Endothelial cell of hepatic sinusoid (primary cell): Measurements from ENCODE around the gene MFF.

ENCODE experiments used
- in situ Hi-C: cut with HindIII; loops from 2 replicates; pipeline ENCODE4 v1.10.0; 2017; ENCODE audit warnings: low sequenced_read_pairs

The MFF gene

GRCh38 chr2:227324995-227325838, at the start of gene MFF:
MFF (plus strand) TSS chr2:227325251; CDS start chr2:227330666, 5,415 bp downstream.
- in situ Hi-C loops, result no loop called here

GRCh38 chr2:227280895-227281294, 44.2 kb upstream of the MFF start:
- in situ Hi-C loops, result no loop called here

- in situ Hi-C loops, result no loop called here
Measured at GRCh38 chr2:227285741-227286236, 39.3 kb upstream of the MFF start.

GRCh38 chr2:227287771-227288170, 37.3 kb upstream of the MFF start:
- in situ Hi-C loops, result no loop called here

- in situ Hi-C loops, result no loop called here
Measured at GRCh38 chr2:227292314-227292713, 32.7 kb upstream of the MFF start.

GRCh38 chr2:227293531-227293930, 31.5 kb upstream of the MFF start:
- in situ Hi-C loops, result no loop called here

- in situ Hi-C loops, result no loop called here
Measured at GRCh38 chr2:227295806-227296205, 29.2 kb upstream of the MFF start.

- in situ Hi-C loops, result no loop called here
Measured at GRCh38 chr2:227296671-227297405, 28.2 kb upstream of the MFF start.

GRCh38 chr2:227301523-227301922, 23.5 kb upstream of the MFF start:
- in situ Hi-C loops, result no loop called here

- in situ Hi-C loops, result no loop called here
Measured at GRCh38 chr2:227308784-227309183, 16.3 kb upstream of the MFF start.

GRCh38 chr2:227310756-227311110, 14.3 kb upstream of the MFF start:
- in situ Hi-C loops, result loop anchor here (5.0 kb wide), 1 partner anchor 63 kb away; no protein-coding TSS in a partner anchor

- in situ Hi-C loops, result loop anchor here (5.0 kb wide), 1 partner anchor 65 kb away; no protein-coding TSS in a partner anchor
Measured at GRCh38 chr2:227311861-227312506, 13.1 kb upstream of the MFF start.

GRCh38 chr2:227312579-227312978, 12.5 kb upstream of the MFF start:
- in situ Hi-C loops, result loop anchor here (5.0 kb wide), 1 partner anchor 65 kb away; no protein-coding TSS in a partner anchor

GRCh38 chr2:227313310-227313709, 11.7 kb upstream of the MFF start:
- in situ Hi-C loops, result loop anchor here (5.0 kb wide), 1 partner anchor 66 kb away; no protein-coding TSS in a partner anchor

GRCh38 chr2:227317834-227318233, 7.2 kb upstream of the MFF start:
- in situ Hi-C loops, result no loop called here

GRCh38 chr2:227320305-227321094, 4.6 kb upstream of the MFF start:
- in situ Hi-C loops, result no loop called here

- in situ Hi-C loops, result no loop called here
Measured at GRCh38 chr2:227322530-227323205, 2.4 kb upstream of the MFF start.

GRCh38 chr2:227323818-227324217, 1.2 kb upstream of the MFF start:
- in situ Hi-C loops, result no loop called here

- in situ Hi-C loops, result no loop called here
Measured at GRCh38 chr2:227324642-227324994, 433 bp upstream of the MFF start.

- in situ Hi-C loops, result no loop called here
Measured at GRCh38 chr2:227325839-227326195, 766 bp downstream of the MFF start.
